K562 (cell line): ENCODE measurements around the gene SH3BGR. TPM values are rescaled to one million over a fixed set of nuclear protein-coding genes. Genes with fewer than 3 reads are reported as not detected.
A peak's percentile ranks its signal among the peaks of the same experiment; 100 is the strongest.

Experiments
- ARNT ChIP-seq, 2 experiments: fragments of 450-650 bp; IDR thresholded peaks; 2 replicates each; pipeline ENCODE4 v1.6.1; 2016; ENCODE audit warnings: mild to moderate bottlenecking in 1 of 2
- ATF7 ChIP-seq: fragments of 450-650 bp; IDR thresholded peaks from 2 replicates; pipeline ENCODE4 v1.7.1; 2014; ENCODE audit warnings: mild to moderate bottlenecking, moderate library complexity
- CAMTA2 ChIP-seq: fragments of 250-450 bp; sonication (Bioruptor Pico); conservative IDR thresholded peaks from 2 replicates; pipeline ENCODE4 v1.5.1; 2022
- CGGBP1 ChIP-seq: fragments of 250-450 bp; sonication (Bioruptor Pico); IDR thresholded peaks from 2 replicates; pipeline ENCODE4 v1.9.0; 2021; ENCODE audit warnings: mild to moderate bottlenecking
- CREB1 ChIP-seq, 2 experiments: sonication (generic) in 1 of 2; formaldehyde crosslinking in 1 of 2; IDR thresholded peaks; 2 replicates each; pipeline versions ENCODE4 v1.6.1 to v1.8.0; 2012 to 2022; ENCODE audit warnings: inconsistent platforms in 1 of 2, mild to moderate bottlenecking in 1 of 2, missing genetic modification reagents in 1 of 2, moderate library complexity in 1 of 2
- MTA2 ChIP-seq: fragments of 450-650 bp; IDR thresholded peaks from 2 replicates; pipeline ENCODE4 v1.6.1; 2016; ENCODE audit warnings: low read depth
- PHB2 ChIP-seq: fragments of 450-650 bp; IDR thresholded peaks from 2 replicates; pipeline ENCODE4 v1.6.1; 2017; ENCODE audit warnings: low read depth
- SMAD3 ChIP-seq: fragments of 450-650 bp; formaldehyde crosslinking; conservative IDR thresholded peaks from 2 replicates; pipeline ENCODE4 v1.4.0; 2020; ENCODE audit warnings: mild to moderate bottlenecking
- SMARCA5 ChIP-seq: fragments of 450-650 bp; IDR thresholded peaks from 2 replicates; pipeline ENCODE4 v1.6.1; 2016
- STAT5B ChIP-seq: fragments of 250-450 bp; sonication (Bioruptor Pico); IDR thresholded peaks from 2 replicates; pipeline ENCODE4 v1.8.0; 2021; ENCODE audit warnings: mild to moderate bottlenecking, inconsistent platforms
- TOE1 ChIP-seq, 2 experiments: fragments of 450-650 bp in 1 of 2; sonication (generic) in 1 of 2; formaldehyde crosslinking in 1 of 2; IDR thresholded peaks; 2 replicates each; pipeline versions ENCODE4 v1.7.1 to v1.8.0; 2016 to 2022; ENCODE audit warnings: borderline replicate concordance in 2 of 2, mild to moderate bottlenecking in 2 of 2, antibody characterized with exemption in 1 of 2, inconsistent platforms in 1 of 2, low read depth in 1 of 2, missing genetic modification reagents in 1 of 2, moderate library complexity in 1 of 2
- ZBTB26 ChIP-seq: fragments of 450-650 bp; formaldehyde crosslinking; IDR thresholded peaks from 2 replicates; pipeline ENCODE4 v1.4.0; 2022; ENCODE audit warnings: missing genetic modification characterization
- ZBTB5 ChIP-seq: fragments of 450-650 bp; IDR thresholded peaks from 2 replicates; pipeline ENCODE4 v1.6.1; 2017; ENCODE audit warnings: antibody characterized with exemption
- ZBTB9 ChIP-seq: fragments of 450-650 bp; formaldehyde crosslinking; IDR thresholded peaks from 2 replicates; pipeline ENCODE4 v1.4.0; 2020; ENCODE audit warnings: mild to moderate bottlenecking, moderate library complexity
- ZNF197 ChIP-seq: fragments of 200-800 bp; sonication (Bioruptor generic); IDR thresholded peaks from 2 replicates; pipeline ENCODE4 v1.6.1; 2016; ENCODE audit warnings: low read depth, missing genetic modification characterization, missing compliant biosample characterization
- ZNF212 ChIP-seq: fragments of 450-650 bp; formaldehyde crosslinking; IDR thresholded peaks from 2 replicates; pipeline ENCODE4 v1.4.0; 2020; ENCODE audit warnings: mild to moderate bottlenecking
- ZNF316 ChIP-seq: fragments of 450-650 bp; IDR thresholded peaks from 2 replicates; pipeline ENCODE4 v1.6.1; 2016
- ZNF398 ChIP-seq: fragments of 250-450 bp; sonication (Bioruptor Pico); IDR thresholded peaks from 2 replicates; pipeline ENCODE4 v1.8.0; 2021; ENCODE audit warnings: moderate library complexity, mild to moderate bottlenecking, inconsistent platforms
- ZNF57 ChIP-seq: fragments of 450-650 bp; formaldehyde crosslinking; IDR thresholded peaks from 2 replicates; pipeline ENCODE4 v1.4.0; 2020; ENCODE audit warnings: mild to moderate bottlenecking, moderate library complexity
- ZNF644 ChIP-seq: fragments of 200-800 bp; sonication (Bioruptor generic); IDR thresholded peaks from 2 replicates; pipeline ENCODE4 v1.6.1; 2016; ENCODE audit warnings: low read depth, missing genetic modification characterization, missing compliant biosample characterization
- ZNF695 ChIP-seq: fragments of 450-650 bp; formaldehyde crosslinking; IDR thresholded peaks from 2 replicates; pipeline ENCODE4 v1.4.0; 2020; ENCODE audit warnings: mild to moderate bottlenecking, moderate library complexity
- ZNF699 ChIP-seq: fragments of 250-450 bp; sonication (Bioruptor Pico); IDR thresholded peaks from 2 replicates; pipeline ENCODE4 v1.8.0; 2021; ENCODE audit warnings: mild to moderate bottlenecking, moderate library complexity; ENCODE audit not compliant: insufficient replicate concordance
- polyA plus RNA-seq, 8 experiments: library from polyadenylated mRNA; depleted of rRNA in 4 of 8; stranded (reverse) in 5 of 8; unstranded in 3 of 8; fragments of >200 nt; fragmentation: Nextera tagmentation in 2 of 8; fragmentation: Illumina TruSeq in 1 of 8; extraction: Ambion mirVana in 2 of 8; extraction: Trizol in 1 of 8; gene quantifications; 2 replicates each; pipeline versions ENCODE4 v1.2.1 to v1.2.3, GENCODE V29; 2011 to 2014; ENCODE audit warnings: inconsistent platforms in 1 of 8, missing spikeins in 1 of 8
- total RNA-seq, 7 experiments: library from RNA; depleted of rRNA in 6 of 7; stranded (reverse); fragments of >200 nt in 6 of 7; fragmentation: Illumina TruSeq in 2 of 7; extraction: Trizol in 2 of 7; gene quantifications; 2 replicates each; pipeline versions ENCODE4 v1.2.1 to v1.2.3, GENCODE V29; 2011 to 2021; ENCODE audit warnings: low replicate concordance in 1 of 7

The SH3BGR gene
- total and polyA plus RNA-seq, 9 of the 15 experiments (the other 6 are each of a cell fraction or from before 2014, with no cell fraction given) = 6.6 to 42.9 (median 25.6) TPM

- TF ChIP-seq ZBTB9 (CRISPR knock-in tag) (peak; percentile 21; the same call in 1 of the 2 replicates), ZNF212 (CRISPR knock-in tag) (no peak), ZNF695 (CRISPR knock-in tag) (0 out of 2 replicates have a peak, but pooled peaks have one; percentile 32), ZNF316 (no peak), SMAD3 (no peak; the same call in 1 of the 2 replicates), MTA2 (no peak), ZNF57 (CRISPR knock-in tag) (no peak), ZNF644 (tag) (no peak; the same call in 1 of the 2 replicates), ZNF699 (CRISPR knock-in tag) (no peak), ATF7 (peak; percentile 58; the same call in 1 of the 2 replicates), CGGBP1 (CRISPR knock-in tag) (no peak), ZNF197 (no peak), STAT5B (CRISPR knock-in tag) (no peak), TOE1 (IDR thresholded peaks at IDR 0.05; ENCODE audit: borderline replicate concordance) (0 out of 2 replicates have a peak, but pooled peaks have one; percentile 19), TOE1 (CRISPR knock-in tag; IDR thresholded peaks at IDR 0.05; ENCODE audit: borderline replicate concordance, low read depth) (no peak), PHB2 (no peak), ZNF398 (CRISPR knock-in tag) (no peak), ZBTB5 (no peak), ZBTB26 (CRISPR knock-in tag) (peak; percentile 56; the same call in 1 of the 2 replicates), CREB1 (IDR thresholded peaks at IDR 0.05) (no peak), CREB1 (CRISPR knock-in tag; IDR thresholded peaks at IDR 0.05) (no peak), CAMTA2 (CRISPR knock-in tag) (no peak), ARNT (IDR thresholded peaks at IDR 0.05) (no peak), SMARCA5 (no peak)
Measured at GRCh38 chr21:39451332-39452206, at the start of gene SH3BGR (continued).
